Activated CD4-positive, CD25-positive, alpha-beta regulatory T cell treated with anti-CD3 and anti-CD28 coated beads, Interleukin-2, amount 50 U/mL, for 16 hours (primary cell): ENCODE measurements around the gene KCNH5.

ENCODE experiments used
- DNase-seq: peaks from one replicate; pipeline ENCODE4 v3.0.0-alpha.2; 2020; ENCODE audit warnings: low read depth, low spot score

KCNH5 gene

DNA sequence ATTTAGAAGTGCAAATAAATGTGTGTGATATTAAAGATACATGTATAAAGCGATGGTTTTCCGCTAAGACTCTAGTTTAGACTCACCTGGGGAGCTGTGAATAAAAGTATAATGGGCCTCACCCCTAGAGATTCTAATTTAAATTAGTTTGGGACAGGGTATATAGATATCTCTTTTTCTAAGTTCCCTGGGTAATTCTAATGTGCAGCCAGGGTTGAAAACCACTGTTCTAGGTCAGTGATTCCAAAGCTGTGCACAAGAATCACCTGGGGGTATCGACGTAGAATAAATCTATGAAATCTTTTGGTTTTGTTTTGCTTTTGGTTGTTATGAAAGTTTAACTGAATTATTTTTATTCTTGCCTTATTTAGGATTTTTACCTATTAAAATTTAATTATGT, 302.1 kb downstream of the KCNH5 start:
- no peak for DNase-seq

DNA sequence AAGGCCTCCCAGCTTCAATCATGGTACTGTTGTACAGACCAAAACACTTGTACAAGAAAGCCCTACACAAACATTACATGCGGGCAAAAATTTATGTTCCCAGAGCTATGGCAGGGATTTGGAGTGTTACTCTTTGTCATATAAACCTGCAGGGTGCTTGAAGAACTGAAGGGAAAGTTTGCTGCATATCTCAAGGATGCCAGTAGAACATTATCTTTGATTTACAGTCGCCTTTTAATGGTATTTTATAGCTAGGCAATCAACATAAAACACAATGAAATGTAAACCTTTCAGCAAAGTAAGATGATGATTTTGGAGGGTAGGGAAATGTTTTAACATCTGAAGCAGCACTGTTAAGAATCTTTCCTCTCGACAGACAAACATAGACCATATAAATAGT, 305.6 kb downstream of the KCNH5 start:
- no peak for DNase-seq

DNA sequence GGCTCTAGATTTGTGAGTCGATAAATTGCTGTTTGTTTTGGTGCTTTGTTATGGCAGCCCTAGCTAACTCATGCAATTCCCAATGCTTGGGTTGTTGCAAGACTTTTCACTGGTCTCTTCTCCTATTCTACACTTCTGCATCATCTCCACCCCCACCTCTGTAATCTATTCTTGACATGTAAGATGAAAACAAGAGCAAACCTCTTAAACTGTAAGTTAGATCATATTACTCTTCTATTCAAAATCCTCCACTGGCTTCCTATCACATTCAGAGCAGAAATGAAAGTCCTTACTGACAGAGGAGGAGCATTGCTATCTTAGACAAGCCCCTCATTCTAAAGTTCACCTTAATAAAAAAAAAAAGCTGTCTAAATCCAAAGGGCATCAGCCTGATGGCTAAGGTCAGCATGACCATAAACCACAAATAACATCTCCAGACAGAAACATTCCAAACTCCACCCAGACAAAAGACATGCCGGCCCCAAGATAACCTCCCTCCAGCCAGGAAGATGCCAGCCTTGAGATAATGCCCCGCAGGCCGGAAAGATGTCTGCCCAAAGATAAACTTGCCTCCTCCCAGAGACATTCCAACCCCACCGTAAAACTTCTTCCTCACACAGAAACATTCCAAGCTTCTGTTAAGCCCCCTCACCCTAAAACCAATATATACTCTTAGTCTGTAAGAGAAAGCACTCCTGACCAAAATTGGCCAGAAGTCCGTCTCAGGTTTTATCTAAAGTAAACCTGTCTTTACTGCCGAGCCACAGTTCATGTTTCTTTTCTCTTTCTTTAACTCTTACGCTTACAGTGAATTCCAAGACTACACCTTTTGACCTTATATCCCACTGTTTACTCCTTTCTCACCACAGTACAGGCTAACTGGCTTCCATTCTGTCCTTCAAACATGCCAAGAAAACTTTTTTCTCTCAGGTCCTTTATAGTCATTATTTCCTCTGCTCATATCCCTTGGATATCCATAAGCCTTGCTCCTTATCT, 308.9 kb downstream of the KCNH5 start:
- no peak for DNase-seq

DNA sequence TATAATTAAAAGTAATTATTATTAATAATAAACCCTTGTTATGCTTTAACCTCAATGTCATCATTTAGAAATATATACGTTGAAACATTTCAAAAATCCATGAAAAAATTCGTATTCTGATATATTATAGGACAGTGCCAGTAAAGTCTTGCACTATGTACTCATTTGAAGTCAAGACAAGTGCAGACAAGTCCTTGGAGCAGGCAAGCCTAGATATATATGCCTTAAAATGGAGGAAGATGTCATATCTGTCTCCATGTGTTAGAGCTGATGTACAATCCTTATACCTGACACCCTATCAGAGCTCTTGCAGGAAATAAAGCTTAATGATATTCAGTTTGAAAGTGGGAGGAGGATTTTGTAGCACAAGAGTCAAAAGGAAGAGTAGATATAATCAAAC, 310.4 kb downstream of the KCNH5 start:
- no peak for DNase-seq

DNA sequence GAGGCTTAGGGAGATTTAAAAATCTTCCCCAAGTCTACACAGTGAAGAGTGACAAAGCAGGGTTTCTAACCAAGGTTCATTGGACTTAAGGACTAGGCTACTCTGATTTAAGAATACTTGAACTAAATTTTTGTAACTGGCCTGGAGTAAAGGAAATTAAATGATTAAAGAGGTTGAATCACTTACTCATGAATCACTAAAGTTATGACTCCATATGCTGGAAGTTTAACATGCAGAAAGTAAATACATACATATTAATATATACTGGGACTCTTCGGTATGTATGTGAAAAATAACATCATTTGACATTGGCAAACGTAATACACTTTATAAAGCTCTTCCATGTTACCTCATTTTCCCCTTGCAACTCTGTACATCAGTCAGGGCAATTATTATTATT, 322.9 kb downstream of the KCNH5 start:
- DNase-seq = no peak

DNA sequence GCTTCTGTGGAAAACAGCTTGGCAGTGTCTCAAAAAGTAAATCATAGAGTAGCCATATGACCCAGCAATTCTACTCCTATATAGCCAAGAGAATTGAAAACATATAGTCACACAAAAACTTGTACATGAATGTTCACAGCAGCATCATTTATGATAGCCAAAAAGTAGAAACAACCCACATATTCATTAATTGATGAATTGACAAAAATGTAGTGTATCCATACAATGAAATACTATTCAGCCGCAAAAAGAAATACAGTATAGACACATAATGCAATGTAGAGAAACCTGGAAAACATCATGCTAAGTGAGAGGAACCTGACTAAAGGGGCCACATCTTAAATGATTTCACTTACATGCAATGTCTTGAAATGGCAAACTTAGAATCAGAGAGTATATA, 326.6 kb downstream of the KCNH5 start:
- DNase-seq = no peak

DNA sequence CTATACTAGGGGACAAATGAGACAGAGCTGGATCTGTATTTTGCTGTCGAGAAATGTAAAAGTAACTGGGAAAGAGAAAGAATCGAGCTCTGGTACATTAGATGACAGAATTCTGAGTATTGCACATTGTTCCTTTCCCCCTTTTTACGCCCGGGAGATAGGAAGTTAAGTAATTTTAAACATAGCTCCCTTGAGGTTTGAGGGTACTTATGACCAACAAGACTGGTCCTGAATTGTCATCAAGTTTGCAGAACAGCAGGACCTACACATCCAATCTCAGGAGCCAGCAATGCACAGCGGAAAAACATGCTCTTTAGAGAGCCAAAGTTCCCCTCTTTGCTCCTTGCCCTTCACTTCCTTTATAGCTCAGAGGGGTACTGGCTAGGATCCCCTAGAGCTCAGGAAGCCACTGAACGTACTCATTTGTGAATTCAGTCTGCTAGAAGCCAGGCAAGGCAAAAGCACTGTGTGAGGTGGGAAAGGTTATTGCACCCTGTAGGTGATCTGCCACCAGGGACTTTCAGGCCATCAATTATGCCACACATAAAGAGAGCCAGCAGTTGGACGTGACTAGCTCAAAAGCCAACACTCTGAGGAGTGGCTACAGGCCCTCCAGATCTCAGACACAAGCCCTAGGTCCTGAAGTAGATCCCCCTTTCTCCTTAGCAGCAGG, 333.8 kb downstream of the KCNH5 start:
- no peak for DNase-seq

DNA sequence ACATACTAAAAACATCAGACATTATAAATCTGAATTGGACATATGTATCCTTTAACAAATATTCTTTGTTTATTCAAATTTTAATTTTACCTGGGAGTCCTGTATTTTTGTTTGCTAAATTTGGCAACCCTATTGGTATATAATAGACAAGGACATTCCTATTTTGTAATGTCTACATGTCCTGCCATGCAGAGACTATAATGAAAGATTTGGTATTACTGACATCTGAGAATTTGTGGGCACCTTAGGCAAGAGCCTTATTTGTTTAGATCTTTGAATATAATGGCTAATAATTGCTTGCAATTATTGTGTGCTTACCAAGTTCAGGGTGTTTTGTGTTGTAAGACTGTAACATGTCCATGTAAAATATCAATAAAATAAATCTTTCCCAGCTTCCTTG, 334.4 kb downstream of the KCNH5 start:
- no peak for DNase-seq

DNA sequence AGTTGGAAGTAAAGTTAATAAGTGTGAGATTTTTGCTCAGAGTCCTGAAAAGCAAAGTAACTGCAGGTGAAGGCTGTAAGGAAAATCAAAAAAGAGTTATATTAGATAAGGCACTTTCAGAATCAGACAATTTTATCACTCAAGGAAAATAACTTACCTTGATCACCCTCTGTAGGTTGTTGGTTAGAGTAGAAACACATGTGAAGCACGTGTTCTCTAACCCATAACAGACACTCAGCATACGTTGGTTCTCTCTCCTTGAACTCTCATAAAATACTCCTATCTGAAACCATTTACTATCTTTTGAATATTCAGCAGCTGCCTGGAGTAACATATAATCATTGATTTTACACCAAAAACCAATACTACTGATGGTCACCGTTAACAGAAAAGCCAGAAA, 335.5 kb downstream of the KCNH5 start:
- DNase-seq = no peak

DNA sequence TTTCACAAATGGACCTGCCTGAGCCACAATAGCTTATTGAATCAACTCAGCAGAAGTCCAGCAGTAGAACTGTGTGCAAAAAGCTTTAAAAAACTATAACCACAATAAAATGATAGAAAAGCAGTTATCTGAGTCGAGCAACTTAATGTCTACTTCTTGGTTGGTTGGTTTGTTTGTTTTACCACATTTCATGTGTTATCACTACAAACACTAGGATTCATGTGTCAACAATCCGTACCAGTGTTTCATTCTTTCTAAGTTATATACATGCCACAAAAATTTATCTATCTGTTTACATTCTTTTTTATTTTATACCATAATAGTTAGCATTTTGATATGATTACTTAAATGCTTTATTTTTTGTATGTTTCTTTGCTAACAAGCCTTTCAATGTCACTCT, 339.0 kb downstream of the KCNH5 start:
- no peak for DNase-seq

DNA sequence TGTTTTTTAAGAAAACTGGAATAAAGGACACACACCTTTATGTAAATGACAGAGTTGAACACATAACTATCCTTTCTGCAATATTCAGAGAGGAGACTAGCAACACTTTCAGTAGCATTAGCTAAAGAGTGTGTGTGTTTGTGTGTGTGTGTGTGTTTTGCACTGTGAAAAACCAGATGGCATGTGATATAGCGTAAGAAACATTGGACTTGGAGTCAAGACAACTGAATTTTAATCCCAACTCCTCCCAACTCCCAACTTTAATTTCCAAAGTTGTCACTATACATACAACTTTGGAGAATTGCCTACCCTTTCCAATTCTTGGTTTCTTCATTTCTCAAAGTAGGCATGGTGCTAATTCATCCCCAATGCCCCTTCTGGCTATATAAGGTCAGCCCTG, 347.8 kb downstream of the KCNH5 start:
- no peak for DNase-seq

DNA sequence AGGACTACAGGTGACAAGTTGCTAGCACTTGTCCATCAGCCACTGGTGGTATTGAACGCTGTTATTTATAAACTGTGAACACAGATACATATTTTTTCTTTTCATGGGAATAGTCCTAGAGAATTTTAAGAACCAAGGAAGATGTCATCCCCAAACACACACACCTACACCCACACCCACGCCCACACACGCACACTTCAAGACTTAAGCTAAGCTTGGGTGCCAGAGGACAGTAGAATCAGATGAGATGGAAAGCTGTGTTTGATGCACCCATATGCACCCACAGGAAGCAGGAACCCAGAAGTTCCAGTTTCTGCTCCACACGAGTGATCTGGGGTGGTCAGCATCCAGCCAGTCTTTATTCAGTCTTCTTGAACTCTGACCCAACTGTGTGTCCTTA, 348.3 kb downstream of the KCNH5 start:
- no peak for DNase-seq

DNA sequence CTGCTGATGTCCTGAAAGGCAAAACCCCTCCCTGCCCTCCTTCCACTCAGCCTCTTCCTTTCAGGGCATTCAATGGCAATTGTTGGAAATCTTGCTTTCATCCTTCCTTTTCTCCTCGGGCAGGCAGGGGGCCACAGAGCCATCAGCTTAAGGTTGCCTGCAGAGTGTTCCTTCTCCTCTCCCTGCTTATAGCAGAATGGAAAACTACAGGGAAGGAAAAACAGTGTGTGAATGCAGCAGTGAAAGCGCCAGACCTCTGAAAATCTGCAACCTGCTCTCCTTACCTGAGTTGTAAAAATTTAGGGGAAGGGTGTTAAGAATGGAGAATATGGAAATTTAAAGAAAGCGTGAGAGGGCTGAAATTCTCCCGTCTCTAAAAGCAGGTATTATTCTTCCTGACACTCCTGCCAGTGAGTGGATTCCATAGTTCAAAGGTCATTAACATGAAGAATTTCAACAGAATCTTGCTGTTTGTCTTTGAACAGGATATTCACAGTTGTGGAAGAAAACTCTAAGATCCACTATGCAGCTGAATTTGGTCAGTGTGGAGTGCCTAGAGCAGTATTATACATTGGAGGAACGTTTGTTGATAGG, 348.8 kb downstream of the KCNH5 start:
- no peak for DNase-seq

DNA sequence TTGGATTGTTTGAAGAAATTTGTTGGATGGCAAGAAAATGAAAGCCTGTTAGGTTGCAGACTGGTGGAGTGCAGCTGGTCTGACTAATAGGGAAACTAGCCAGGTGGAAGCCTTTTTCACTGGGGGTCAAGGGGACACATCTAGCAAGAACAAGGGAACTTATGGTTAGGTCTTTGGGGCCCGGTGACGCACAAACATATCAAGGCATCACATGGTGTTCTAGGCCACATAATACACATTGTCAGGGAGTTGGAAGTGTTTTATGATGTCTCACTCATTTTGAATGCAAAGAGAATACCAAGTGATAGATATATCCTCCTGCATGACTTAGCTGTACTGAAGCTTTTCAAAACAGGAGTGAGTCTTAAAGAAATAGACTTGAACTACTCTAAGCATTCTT, 351.2 kb downstream of the KCNH5 start:
- no peak for DNase-seq

DNA sequence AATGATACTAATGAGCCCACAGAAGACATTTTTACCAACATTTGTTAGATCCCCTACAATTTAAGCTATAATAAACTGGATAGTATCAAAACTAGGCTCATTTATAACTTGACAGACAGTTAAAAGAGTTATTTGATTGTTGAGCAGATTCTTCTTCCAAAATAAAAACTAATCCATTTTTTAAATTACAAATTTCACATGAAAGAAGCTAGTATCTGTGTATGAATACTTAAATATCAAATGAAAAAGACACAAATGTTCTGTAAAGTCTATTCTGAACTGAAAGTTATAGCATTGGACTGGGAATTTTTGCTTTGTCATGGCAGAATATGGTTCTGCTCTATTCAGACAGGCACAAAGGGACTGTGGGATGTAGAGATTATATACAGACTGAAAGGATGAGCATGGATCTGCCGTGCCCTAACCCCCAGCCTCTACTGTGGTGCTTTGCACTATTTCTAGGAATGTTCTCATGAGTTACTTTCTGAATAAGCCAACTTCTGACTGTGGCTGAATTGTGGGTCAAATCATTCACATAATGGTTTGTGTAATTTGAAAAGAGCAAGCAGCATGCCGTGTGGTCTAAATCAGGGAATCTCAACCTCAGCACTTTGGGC, 352.7 kb downstream of the KCNH5 start:
- DNase-seq = no peak

DNA sequence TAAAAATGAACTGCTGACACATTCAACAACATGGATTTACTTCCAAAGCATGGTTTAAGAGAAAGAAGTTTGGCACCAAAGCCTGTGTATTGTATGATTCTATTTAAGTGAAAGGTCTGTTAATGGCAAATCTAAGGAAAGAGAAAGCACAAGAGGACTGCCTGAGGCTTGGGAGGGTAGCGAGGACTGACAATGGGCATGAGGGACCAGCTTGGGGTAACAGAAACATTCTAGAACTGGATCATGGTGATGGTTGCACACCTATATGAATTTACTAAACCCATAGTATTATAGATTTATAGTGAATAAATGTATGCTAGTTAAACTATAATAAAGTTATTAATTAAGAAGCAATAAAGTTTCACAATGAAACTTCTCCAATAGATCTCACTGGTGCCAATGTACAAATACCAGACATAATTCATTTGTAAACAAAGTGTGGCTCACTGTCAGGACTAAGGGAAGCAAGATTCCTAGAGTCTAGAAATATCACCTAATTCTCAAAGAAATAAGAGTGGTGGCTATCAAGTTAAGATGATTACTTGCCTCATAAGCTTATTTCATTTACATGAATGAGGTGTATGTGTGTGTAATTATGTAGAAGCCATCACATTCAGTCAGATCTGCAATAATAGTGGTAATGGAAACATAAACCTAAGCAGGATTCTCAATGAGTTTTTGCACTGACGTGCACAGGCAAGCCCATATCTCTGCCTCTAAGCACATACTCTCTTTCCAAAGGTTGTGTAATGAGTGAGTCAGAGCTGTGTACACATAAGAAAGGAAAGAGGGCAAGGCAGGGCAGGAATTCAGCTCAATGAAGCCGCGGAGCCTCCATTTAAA, 353.4 kb downstream of the KCNH5 start:
- no peak for DNase-seq

DNA sequence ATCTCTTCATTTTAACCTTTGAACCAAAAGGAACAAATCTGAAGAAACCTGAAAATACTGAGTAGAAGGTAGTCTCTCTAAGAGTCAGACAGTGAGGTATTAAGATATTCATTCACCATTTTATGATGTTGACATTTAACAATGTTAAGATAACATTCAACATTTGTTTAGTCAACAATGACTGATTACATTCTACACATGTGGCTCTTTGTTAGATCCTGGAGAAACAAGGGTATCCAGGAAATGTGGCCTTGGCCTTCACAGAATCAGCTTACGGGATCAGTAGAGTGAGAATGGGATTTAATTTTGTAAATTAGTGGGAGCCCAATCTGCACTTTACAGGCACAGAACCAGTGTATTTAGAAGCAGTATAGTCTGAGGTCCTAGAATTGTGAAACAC, 355.5 kb downstream of the KCNH5 start:
- DNase-seq = no peak

DNA sequence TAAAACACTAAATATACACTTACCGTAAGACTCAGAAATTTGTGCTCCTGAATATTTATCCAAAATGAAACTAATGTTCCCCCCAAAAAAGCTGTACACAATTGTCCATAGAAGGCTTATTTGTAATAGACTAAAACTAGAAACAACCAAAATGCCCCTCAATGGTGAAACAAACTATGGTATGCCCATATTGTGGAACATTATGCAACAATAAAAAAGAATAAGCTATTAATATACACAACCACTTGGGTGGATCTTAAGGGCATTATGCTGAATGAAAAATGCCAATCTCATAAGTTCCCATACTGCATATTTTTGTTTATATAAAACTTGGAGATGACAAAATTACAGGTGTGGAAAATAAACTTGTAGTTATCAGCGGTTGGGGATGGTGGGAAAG, 357.4 kb downstream of the KCNH5 start:
- no peak for DNase-seq

DNA sequence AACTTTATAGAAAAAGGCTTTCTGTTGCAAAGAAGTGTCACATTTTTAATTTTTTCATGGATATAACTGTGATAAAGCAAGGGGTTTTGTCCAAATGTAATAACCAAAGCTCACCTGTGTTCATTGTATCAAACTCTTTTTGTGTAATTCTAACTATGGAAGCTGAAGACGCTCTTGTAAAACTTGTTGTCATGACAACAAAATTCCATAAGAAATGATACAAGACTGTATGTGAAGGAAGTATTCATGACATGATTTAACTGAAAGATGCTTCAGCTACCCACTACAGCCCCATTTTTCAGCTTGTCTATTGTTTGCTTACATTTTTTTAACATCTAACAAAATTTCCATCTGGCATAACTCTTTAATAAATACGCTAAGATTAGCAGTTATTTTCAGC, 360.9 kb downstream of the KCNH5 start:
- no peak for DNase-seq

DNA sequence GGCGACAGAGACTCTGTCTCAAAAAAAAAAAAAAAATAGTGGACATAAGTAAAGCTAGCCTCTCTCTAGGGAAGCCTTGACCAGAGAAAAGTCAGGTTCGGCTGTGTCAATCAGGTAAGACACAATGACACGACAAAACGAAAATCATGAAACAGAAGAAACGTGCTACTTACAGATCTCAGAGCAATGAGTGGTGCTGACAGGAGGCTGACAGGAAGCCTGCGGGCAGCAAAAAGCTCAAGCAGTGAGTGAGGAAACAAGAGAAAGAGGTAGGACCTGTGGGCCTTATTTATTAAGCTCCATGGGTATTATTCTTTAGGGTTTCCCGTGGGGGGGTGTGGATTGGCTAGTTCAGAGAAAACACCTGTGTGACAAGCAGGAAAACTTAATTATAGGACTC, 363.1 kb downstream of the KCNH5 start:
- no peak for DNase-seq

DNA sequence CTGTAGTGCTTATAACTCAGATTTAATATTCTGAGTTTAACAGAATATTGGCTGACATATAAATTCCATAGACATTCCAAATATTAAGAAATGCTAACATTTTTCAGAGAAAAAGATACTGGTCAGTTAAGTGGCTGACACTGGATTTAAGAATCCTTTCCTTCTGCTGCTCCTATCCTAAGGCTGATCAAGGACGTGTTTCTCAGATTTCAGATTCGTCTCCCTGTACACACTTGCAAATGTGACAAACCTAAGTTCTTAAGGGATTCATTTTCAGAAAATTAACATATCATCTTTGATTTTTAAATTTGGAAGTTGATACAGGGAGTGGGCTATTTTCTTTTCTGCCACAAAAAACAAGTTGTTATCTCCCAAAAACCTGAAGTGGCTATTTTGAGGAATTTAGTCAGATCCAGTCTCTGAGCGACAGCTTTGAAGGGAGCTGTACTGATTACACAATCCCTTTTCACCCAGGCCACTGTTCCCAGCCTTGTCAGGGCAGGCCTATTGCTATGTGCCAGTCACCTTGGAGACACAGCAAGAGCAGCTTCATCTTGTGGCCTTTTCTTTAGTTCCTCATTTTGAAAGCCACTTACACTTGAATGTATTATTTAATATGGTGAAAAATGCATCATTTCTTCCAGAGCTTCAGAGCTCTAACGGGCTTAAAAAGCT, 370.6 kb downstream of the KCNH5 start:
- DNase-seq = no peak
